ENCODE results near the gene LINGO4. TPM values are rescaled to one million over a fixed set of nuclear protein-coding genes. Genes with fewer than 3 reads are reported as not detected.

LINGO4 gene
- total RNA-seq, result under 1 TPM in 1 of 2 experiments, not detected in 1; 0.09 TPM
- 0.28 TPM for polyA plus RNA-seq

- Mint-ChIP-seq H3K36me3 (no peaks in the 10 kb centered on the region), H3K9me3 (no peaks in the 10 kb centered on the region), H3K27me3 (peaks cover 5% of the 10 kb centered on the region in 2 donors), H3K4me1 (peaks cover 6 to 10% (median 6%) of the 10 kb centered on the region in 3 donors), H3K4me3 (no peak within 1 kb of the TSS), H3K27ac (peak within 1 kb of the TSS in 6 of 8 donors; percentile 27 to 88 (median 72))
- Histone ChIP-seq H3K9me3 (ENCODE audit: low read length) (no peaks in the 10 kb centered on the region), H3K4me3 (ENCODE audit: low read length) (no peak within 1 kb of the TSS), H3K36me3 (ENCODE audit: insufficient read depth, low read length) (no peaks in the 10 kb centered on the region), H3K4me1 (ENCODE audit: insufficient read depth, low read length) (no peaks in the 10 kb centered on the region), H3K27ac (ENCODE audit: low read depth, low read length) (no peak within 1 kb of the TSS), H3K27me3 (ENCODE audit: insufficient read depth, low read length, poor library complexity, severe bottlenecking) (no peaks in the 10 kb centered on the region)
- CTCF ChIA-PET, result no interaction called here
- POLR2A ChIA-PET, result no interaction called here
- no peak for DNase-seq
These were observed at the start of gene LINGO4 for GRCh38 chr1:151805066-151805820. Gene LINGO4, minus strand, starts transcription at chr1:151805419. Its CDS starts 2,715 bp downstream, at chr1:151802704.

DNA sequence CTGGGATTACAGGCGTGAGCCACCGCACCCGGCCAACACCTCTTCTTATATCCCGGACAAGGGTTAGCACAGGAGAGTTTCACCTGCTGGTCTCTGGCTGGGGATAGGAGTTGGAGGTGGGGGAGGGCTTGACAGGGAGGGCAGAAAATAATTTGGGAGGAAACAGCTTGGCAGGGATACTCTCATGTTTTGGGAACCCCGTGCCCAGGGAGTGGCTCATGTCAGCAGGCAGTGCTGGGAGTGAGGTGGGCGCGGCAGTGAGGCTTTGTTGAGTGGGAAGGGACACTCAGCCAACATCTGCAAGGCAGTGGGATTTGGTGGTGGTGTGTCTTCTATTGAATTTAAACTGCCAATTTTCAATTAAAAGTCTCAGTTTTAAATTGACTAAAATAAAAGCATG, 49.4 kb upstream of the LINGO4 start:
- no peaks in the 10 kb centered on the region for H3K27me3 Mint-ChIP-seq
- POLR2A ChIA-PET, result no interaction called here
- no peaks in the 10 kb centered on the region for H3K9me3 ChIP-seq (ENCODE audit: low read length)
- no peak for DNase-seq
- no peak overlapping the region for H3K27ac ChIP-seq (ENCODE audit: low read depth, low read length)
- H3K4me3 ChIP-seq (ENCODE audit: low read length), result no peak overlapping the region
- H3K36me3 ChIP-seq (ENCODE audit: insufficient read depth, low read length), result no peaks in the 10 kb centered on the region
- peak overlapping the region in 1 of 8 donors; percentile 29 for H3K27ac Mint-ChIP-seq
- no peaks in the 10 kb centered on the region for H3K9me3 Mint-ChIP-seq
- CTCF ChIA-PET, result no interaction called here
- no peak overlapping the region for H3K4me3 Mint-ChIP-seq
- H3K27me3 ChIP-seq (ENCODE audit: insufficient read depth, low read length, poor library complexity, severe bottlenecking), result no peaks in the 10 kb centered on the region
- no peaks in the 10 kb centered on the region for H3K36me3 Mint-ChIP-seq
- no peaks in the 10 kb centered on the region for H3K4me1 ChIP-seq (ENCODE audit: insufficient read depth, low read length)
- peaks cover under 1 to 1% (median 1%) of the 10 kb centered on the region in 3 donors for H3K4me1 Mint-ChIP-seq

- H3K4me1 ChIP-seq (ENCODE audit: insufficient read depth, low read length), result no peaks in the 10 kb centered on the region
- DNase-seq, result no peak
- ChIA-PET CTCF (interaction anchor here (1.1 kb wide), 1 partner anchor 260 kb away, joined by 3 read pairs; no protein-coding TSS in a partner anchor), POLR2A (no interaction called here)
- no peaks in the 10 kb centered on the region for H3K36me3 ChIP-seq (ENCODE audit: insufficient read depth, low read length)
- no peak within 1 kb of the TSS for H3K27ac ChIP-seq (ENCODE audit: low read depth, low read length)
- Mint-ChIP-seq H3K9me3 (no peaks in the 10 kb centered on the region), H3K4me1 (peaks cover 9 to 12% (median 10%) of the 10 kb centered on the region in 3 donors), H3K36me3 (no peaks in the 10 kb centered on the region), H3K27ac (peak within 1 kb of the TSS in 4 of 8 donors; percentile 2 to 54 (median 21)), H3K27me3 (no peaks in the 10 kb centered on the region), H3K4me3 (no peak within 1 kb of the TSS)
- H3K4me3 ChIP-seq (ENCODE audit: low read length), result no peak within 1 kb of the TSS
- no peaks in the 10 kb centered on the region for H3K27me3 ChIP-seq (ENCODE audit: insufficient read depth, low read length, poor library complexity, severe bottlenecking)
- H3K9me3 ChIP-seq (ENCODE audit: low read length), result no peaks in the 10 kb centered on the region
These were observed 48.3 kb upstream of the LINGO4 start, which contains the start of gene THEM5 for GRCh38 chr1:151853411-151853943. Gene THEM5, minus strand, starts transcription at chr1:151853712. Its CDS starts 147 bp downstream, at chr1:151853565.

DNA sequence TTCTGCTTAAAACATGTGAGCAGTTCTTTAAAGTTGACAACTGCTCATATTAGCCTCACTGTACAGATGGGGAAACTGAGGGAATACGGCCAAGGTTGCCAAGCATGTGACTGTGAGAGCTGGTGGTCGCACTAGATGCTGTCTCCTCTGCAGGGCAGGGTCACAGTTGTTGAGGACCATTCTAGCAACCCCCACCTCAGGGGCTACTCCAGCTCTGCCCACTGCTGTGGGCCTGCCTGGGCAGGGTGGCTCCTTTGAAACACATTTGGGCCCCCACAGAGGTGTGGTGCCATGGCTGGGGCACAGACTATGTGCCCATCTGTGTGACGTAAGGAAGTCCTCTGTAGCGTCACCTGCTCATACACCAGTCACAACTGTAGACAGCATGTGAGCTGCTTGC, 47.5 kb upstream of the LINGO4 start:
- Mint-ChIP-seq H3K27ac (peak overlapping the region in 3 of 8 donors; percentile 6 to 54 (median 36)), H3K36me3 (no peaks in the 10 kb centered on the region), H3K4me1 (peaks cover 10 to 16% (median 14%) of the 10 kb centered on the region in 3 donors), H3K4me3 (no peak overlapping the region), H3K27me3 (no peaks in the 10 kb centered on the region), H3K9me3 (no peaks in the 10 kb centered on the region)
- no peak overlapping the region for H3K4me3 ChIP-seq (ENCODE audit: low read length)
- no peaks in the 10 kb centered on the region for H3K9me3 ChIP-seq (ENCODE audit: low read length)
- H3K27ac ChIP-seq (ENCODE audit: low read depth, low read length), result no peak overlapping the region
- no peak for DNase-seq
- H3K4me1 ChIP-seq (ENCODE audit: insufficient read depth, low read length), result no peaks in the 10 kb centered on the region
- POLR2A ChIA-PET, result no interaction called here
- H3K27me3 ChIP-seq (ENCODE audit: insufficient read depth, low read length, poor library complexity, severe bottlenecking), result no peaks in the 10 kb centered on the region
- CTCF ChIA-PET, result interaction anchor here (1.1 kb wide), 1 partner anchor 259 kb away, joined by 3 read pairs; no protein-coding TSS in a partner anchor
- H3K36me3 ChIP-seq (ENCODE audit: insufficient read depth, low read length), result no peaks in the 10 kb centered on the region

DNA sequence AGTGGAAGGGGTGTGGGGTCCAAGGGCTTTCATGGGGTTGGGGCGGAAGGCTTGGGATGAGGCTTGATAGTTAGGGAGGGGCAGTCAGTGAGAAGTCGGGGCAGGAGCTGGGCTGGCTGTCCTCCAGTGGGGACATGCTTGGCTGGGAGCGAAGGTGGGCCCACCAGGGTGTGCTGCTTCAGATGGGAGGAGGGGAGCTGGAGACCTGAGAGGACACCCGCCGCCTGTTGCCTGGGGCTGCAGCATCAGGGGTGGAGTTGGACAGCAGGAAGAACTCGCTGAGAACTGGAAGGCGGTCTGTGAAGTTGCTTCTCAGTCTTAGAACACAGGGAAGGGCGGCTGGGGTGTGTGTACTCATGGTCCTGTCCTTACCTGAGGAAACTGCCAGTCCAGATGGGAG, 46.7 kb upstream of the LINGO4 start:
- peaks cover 12 to 16% (median 16%) of the 10 kb centered on the region in 3 donors for H3K4me1 Mint-ChIP-seq
- Histone ChIP-seq H3K27me3 (ENCODE audit: insufficient read depth, low read length, poor library complexity, severe bottlenecking) (no peaks in the 10 kb centered on the region), H3K9me3 (ENCODE audit: low read length) (no peaks in the 10 kb centered on the region), H3K4me1 (ENCODE audit: insufficient read depth, low read length) (no peaks in the 10 kb centered on the region), H3K4me3 (ENCODE audit: low read length) (no peak overlapping the region), H3K27ac (ENCODE audit: low read depth, low read length) (no peak overlapping the region), H3K36me3 (ENCODE audit: insufficient read depth, low read length) (no peaks in the 10 kb centered on the region)
- peak overlapping the region in 3 of 8 donors; percentile 43 to 84 (median 56) for H3K27ac Mint-ChIP-seq
- DNase-seq, result no peak
- POLR2A ChIA-PET, result no interaction called here
- no peaks in the 10 kb centered on the region for H3K9me3 Mint-ChIP-seq
- H3K4me3 Mint-ChIP-seq, result no peak overlapping the region
- H3K36me3 Mint-ChIP-seq, result no peaks in the 10 kb centered on the region
- CTCF ChIA-PET, result no interaction called here
- no peaks in the 10 kb centered on the region for H3K27me3 Mint-ChIP-seq

GRCh38 chr1:151849871-151850270, 44.7 kb upstream of the LINGO4 start:
- Histone ChIP-seq H3K27ac (ENCODE audit: low read depth, low read length) (no peak overlapping the region), H3K9me3 (ENCODE audit: low read length) (no peaks in the 10 kb centered on the region), H3K36me3 (ENCODE audit: insufficient read depth, low read length) (no peaks in the 10 kb centered on the region), H3K4me3 (ENCODE audit: low read length) (no peak overlapping the region), H3K4me1 (ENCODE audit: insufficient read depth, low read length) (no peaks in the 10 kb centered on the region), H3K27me3 (ENCODE audit: insufficient read depth, low read length, poor library complexity, severe bottlenecking) (no peaks in the 10 kb centered on the region)
- DNase-seq, result no peak
- Mint-ChIP-seq H3K4me1 (peaks cover 21 to 30% (median 26%) of the 10 kb centered on the region in 3 donors), H3K27ac (peak overlapping the region in 4 of 8 donors; percentile 43 to 96 (median 78)), H3K4me3 (no peak overlapping the region), H3K9me3 (no peaks in the 10 kb centered on the region), H3K36me3 (peaks cover 0 to 5% (median 0%) of the 10 kb centered on the region in 3 donors), H3K27me3 (peaks cover 0 to 3% of the 10 kb centered on the region in 2 donors)
- ChIA-PET POLR2A (no interaction called here), CTCF (no interaction called here)

- peaks cover 0 to 3% of the 10 kb centered on the region in 2 donors for H3K27me3 Mint-ChIP-seq
- ChIA-PET POLR2A (no interaction called here), CTCF (interaction anchor here (1.0 kb wide), 1 partner anchor 13 kb away, joined by 3 read pairs; no protein-coding TSS in a partner anchor)
- Histone ChIP-seq H3K4me1 (ENCODE audit: insufficient read depth, low read length) (no peaks in the 10 kb centered on the region), H3K4me3 (ENCODE audit: low read length) (no peak overlapping the region), H3K27ac (ENCODE audit: low read depth, low read length) (no peak overlapping the region), H3K27me3 (ENCODE audit: insufficient read depth, low read length, poor library complexity, severe bottlenecking) (no peaks in the 10 kb centered on the region), H3K9me3 (ENCODE audit: low read length) (no peaks in the 10 kb centered on the region), H3K36me3 (ENCODE audit: insufficient read depth, low read length) (no peaks in the 10 kb centered on the region)
- peaks cover 21 to 37% (median 26%) of the 10 kb centered on the region in 3 donors for H3K4me1 Mint-ChIP-seq
- H3K4me3 Mint-ChIP-seq, result peak overlapping the region in 2 of 7 donors; percentile 5 to 36
- H3K27ac Mint-ChIP-seq, result peak overlapping the region in 7 of 8 donors; percentile 80 to 97 (median 94)
- DNase-seq, result no peak
- no peaks in the 10 kb centered on the region for H3K9me3 Mint-ChIP-seq
- peaks cover 0 to 6% (median 0%) of the 10 kb centered on the region in 3 donors for H3K36me3 Mint-ChIP-seq
These were observed 43.9 kb upstream of the LINGO4 start for GRCh38 chr1:151849126-151849525.
